H1 (cell line): ENCODE results near the gene TGM3. TPM values are rescaled to one million over a fixed set of nuclear protein-coding genes. Genes with fewer than 3 reads are reported as not detected.

Source experiments
- GABPA ChIP-seq: IDR thresholded peaks from 2 replicates; pipeline ENCODE4 v1.6.1; 2011; ENCODE audit warnings: mild to moderate bottlenecking, low read length, moderate library complexity, borderline replicate concordance; ENCODE audit not compliant: insufficient read depth
- SIRT6 ChIP-seq: IDR thresholded peaks from one replicate; pipeline ENCODE4 v1.7.1; 2012; ENCODE audit warnings: low read length, inconsistent platforms
- ZNF274 ChIP-seq: IDR thresholded peaks from 2 replicates; pipeline ENCODE4 v1.7.0; 2012; ENCODE audit warnings: low read length, borderline replicate concordance; ENCODE audit errors: extremely low read depth
- polyA plus RNA-seq, 7 experiments: library from polyadenylated mRNA; depleted of rRNA in 3 of 7; stranded (reverse) in 5 of 7; unstranded in 2 of 7; fragments of >200 nt in 5 of 7; fragments of 200-250 nt in 2 of 7; gene quantifications; 1 replicate in 5 of 7; 2 replicates in 1 of 7; 4 replicates in 1 of 7; pipeline versions ENCODE4 v1.2.1 to v1.2.3, GENCODE V29; 2011 to 2013; ENCODE audit warnings: missing spikeins in 2 of 7, mixed read lengths in 2 of 7
- total RNA-seq: library from RNA; stranded (reverse); fragmentation: NEBNext Ultra II Directional; extraction: Animal tissue kit (Norgen Biotek cat#: 25700); gene quantifications from 2 replicates; pipeline ENCODE4 v1.2.1, GENCODE V29; 2021

The TGM3 gene
- total and polyA plus RNA-seq, 2 of the 8 experiments (the other 6 are each of a cell fraction or from before 2014, with no cell fraction given): 0.12 TPM; not detected in 1

DNA sequence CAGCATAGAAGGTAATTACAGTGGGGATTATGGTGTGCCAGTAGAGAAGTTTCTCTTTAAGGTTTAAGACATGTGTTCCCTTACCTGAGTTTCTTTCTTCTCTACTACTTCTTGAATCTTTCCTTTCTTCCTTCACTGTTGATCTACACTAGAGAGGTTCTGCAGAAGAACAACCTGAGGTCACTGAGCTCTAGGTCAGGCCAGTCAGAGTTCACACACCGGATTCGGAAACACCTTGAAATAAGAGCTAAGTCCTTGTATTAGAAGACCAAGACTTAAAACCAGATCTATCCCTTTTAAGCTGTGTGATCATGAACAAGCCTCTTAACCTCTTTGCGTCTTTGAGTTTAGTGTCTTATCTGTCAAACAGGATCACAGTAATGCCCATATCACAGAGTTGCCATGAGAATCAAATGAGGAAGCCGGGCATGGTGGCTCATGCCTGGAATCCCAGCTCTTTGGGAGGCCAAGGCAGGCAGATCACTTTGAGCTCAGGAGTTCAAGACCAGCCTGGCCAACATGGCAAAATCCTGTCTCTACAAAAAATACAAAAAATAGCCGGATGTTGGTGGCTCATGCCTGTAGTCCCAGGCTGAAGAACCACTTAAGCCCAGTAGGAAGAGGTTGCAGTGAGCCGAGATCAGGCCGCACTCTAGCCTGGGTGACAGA is 22.0 kb upstream of the TGM3 start (continued):
- TF ChIP-seq ZNF274 (no peak), SIRT6 (no peak), GABPA (no peak)
- TF ChIP-seq, all 59 proteins: peak for 0
